Ammon's horn (tissue), 1 donor: ENCODE data around the gene ADGRL1.
"Not testable (repeated sequence)": the region's sequence is repeated elsewhere in the genome, so short reads cannot be mapped to it uniquely, and the experiment has no call there.

Experiments used
- DNase-seq: peaks from one replicate; pipeline ENCODE4 v3.0.0-alpha.2; 2016; ENCODE audit warnings: low spot score

ADGRL1 gene

GRCh38 chr19:14189415-14189814 lies 16.6 kb downstream of the ADGRL1 start:
- DNase-seq: no peak

- DNase-seq: not testable (repeated sequence)
Observed at GRCh38 chr19:14188086-14188485, 17.9 kb downstream of the ADGRL1 start.

DNA sequence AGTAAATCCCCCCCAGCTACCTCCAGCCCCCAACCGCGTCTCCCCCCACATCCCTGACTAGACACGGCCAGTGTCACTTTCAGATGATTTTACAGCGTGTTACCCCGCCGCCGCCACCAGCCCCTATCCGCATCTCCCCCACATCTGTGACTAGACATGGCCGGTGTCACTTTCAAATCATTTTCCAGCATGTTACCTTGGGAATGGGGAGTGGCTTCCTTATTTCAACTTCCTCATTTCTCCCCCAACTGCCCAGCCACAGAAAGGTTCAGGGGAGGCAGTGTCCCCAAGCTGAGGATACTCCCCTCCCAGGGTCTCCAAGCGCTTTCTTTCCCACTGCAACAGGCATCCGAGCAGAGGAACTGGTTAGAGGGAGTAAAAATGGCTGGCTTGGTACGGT lies 18.4 kb downstream of the ADGRL1 start:
- DNase-seq: no peak

GRCh38 chr19:14186684-14187083 lies 19.3 kb downstream of the ADGRL1 start:
- not testable (repeated sequence) for DNase-seq

- DNase-seq: not testable (repeated sequence)
Observed at GRCh38 chr19:14185691-14186090, 20.3 kb downstream of the ADGRL1 start.

DNA sequence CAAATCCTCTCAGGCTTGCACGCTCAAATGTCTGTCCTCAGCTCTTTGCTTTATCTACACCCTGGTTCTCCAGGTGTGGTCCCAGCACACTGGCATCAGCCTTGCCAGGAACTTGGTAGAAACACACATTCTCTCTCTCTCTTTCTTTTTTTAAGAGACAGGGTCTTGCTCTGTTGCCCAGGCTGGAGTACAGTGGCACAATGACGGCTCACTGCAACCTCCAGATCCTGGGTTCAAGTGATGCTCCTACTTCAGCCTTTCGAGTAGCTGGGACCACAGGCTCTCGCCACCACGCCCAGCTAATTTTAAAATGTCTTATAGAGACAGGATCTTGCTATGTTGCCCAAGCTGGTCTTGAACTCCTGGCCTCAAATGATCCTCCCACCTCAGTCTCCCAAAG lies 20.8 kb downstream of the ADGRL1 start:
- DNase-seq: no peak

GRCh38 chr19:14183741-14184350 lies 22.1 kb downstream of the ADGRL1 start:
- no peak for DNase-seq

DNA sequence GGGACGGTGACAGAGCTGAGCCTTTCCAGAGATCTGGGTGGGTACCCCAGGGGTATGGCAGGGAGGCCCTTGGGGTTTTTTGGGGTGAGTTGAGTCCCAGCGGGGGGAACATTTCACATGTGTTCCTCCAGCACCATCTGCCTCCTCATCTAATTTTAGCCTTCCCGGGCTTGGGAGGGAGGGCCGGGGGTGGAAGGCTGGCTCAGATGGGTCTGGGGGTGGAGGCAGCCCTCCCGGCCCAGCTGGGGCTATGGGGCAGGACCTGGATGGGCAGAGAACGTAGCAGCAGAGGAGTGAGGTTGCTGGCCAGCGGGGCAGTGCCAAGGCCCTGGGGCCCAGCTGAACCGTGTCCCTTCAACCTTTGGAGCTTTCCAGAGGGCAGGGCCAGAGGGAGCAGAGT lies 23.5 kb downstream of the ADGRL1 start:
- DNase-seq: peak; percentile 24

GRCh38 chr19:14181906-14182305 lies 24.1 kb downstream of the ADGRL1 start:
- DNase-seq: no peak

DNA sequence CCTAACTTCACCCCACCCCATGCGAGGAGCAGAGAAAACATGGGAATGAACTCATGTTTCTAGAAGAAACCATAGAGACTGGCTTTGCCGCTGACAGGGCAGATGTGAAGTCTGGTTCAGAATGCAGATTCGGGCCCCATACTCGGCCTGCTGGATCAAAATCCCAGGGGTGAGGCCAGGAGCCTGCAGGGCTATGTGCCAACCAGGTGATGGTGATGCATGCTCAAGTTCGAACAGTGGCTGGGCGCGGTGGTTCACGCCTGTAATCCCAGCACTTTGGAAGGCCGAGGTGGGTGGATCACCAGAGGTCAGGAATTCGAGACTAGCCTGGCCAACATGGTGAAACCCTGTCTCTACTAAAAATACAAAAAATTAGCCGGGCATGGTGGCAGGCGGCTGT lies 24.8 kb downstream of the ADGRL1 start:
- not testable (repeated sequence) for DNase-seq

GRCh38 chr19:14177496-14178074 lies 28.4 kb downstream of the ADGRL1 start:
- no peak for DNase-seq

DNA sequence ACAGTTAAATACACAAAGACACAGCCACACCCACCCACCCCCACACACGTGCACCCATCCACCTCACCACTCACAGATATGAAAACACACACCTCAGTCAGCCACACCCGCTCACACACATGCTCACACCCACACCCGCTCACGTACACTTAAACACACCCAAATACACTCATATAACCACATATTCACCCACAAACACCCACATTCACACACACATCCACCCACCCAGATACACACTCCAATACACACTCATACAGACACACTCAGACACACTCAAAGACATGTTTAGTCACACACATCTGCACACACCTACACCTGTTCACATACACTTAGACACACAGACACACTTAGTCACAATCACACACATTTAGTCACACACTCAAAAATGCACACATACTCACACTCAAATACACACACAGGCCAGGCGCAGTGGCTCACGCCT lies 30.6 kb downstream of the ADGRL1 start:
- no peak for DNase-seq

DNA sequence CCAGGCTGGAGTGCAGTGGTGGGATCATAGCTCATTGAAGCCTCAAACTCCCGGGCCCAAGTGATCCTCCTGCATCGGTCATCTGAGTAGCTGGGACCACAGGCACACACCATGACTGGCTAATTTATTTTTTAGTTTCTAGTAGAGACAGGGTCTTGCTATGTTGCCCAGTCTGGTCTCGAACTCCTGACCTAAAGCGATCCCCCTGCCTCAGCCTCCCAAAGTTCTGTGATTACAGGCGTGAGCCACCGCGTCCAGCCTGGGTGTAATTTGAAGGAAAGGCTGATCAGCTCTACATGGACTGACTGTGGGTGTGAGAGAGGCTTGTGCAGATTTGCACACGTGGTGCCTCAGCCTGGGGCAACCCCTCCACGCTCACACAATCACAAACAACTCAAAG lies 31.1 kb downstream of the ADGRL1 start:
- no peak for DNase-seq

DNA sequence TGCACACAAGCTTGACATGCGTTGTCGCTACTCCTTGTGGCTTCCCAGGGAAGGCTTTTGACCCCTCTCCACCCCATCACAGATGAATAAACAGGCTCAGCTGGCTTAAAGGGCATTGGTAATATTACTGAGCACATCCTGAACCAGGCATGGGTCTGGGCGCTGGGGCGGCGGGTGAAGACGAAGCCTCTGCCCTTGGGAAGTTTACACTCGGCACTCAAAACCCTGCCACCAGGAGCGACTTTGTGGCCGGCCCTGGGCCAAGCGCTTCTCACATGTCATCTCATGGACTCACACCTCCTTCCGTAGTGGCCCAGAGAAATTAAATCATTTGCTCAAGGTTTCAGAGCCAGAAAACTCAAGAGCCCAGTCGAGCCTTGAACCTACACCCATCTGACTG lies 37.0 kb downstream of the ADGRL1 start:
- no peak for DNase-seq

GRCh38 chr19:14168259-14168972 lies 37.6 kb downstream of the ADGRL1 start:
- DNase-seq: no peak

DNA sequence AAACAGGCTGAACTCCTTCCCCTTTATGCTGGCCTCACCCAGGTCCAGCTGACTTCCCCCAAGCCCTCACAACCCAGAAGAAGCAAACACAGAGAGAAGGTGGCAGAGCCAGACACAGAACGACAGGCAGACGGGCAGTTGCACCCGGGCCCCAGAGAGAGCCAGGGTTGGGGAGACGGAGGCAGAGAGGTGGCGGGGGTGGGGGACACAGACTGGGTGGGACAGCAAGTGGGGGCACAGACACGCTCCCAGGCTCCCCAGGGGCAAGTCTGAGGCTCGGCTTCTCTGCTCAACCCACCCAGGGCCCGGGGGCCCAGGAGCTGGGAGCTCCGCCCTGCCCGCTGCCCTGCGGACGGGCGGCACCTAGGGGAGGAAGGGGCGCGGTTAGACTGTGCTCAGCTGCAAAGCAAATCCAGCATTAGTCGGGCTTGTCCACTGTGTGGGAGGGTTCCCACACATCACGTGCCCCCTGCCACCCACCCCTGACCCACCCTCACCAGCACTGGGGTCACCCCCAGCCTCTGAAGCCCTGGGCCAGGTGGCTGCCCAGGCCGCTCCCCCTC lies 38.3 kb downstream of the ADGRL1 start:
- DNase-seq: peak; percentile 30

- no peak for DNase-seq
Observed at GRCh38 chr19:14166999-14167575, 38.9 kb downstream of the ADGRL1 start.

- DNase-seq: no peak
Observed at GRCh38 chr19:14165990-14166830, 39.8 kb downstream of the ADGRL1 start.

- no peak for DNase-seq
Observed at GRCh38 chr19:14164724-14165493, 41.1 kb downstream of the ADGRL1 start.

DNA sequence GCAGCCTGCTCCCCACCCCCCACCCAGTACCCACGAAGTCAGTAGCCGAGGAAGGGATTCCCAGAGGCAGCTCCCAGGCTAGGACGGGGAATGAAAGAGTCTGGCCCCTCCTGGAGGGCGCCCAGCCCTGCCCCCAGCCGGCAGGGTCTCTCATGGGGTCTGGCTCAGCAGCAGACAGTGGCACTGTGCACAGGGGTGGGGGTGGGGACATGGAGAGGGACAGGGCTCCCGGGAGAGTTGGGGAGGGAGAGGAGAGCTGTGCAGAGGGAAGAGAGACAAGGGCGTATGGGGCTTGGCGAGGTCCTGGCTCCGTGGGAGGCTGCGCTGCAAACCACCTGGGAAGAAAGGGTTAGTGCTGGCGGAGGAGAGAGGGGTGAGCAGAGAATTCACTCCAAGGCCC lies 41.9 kb downstream of the ADGRL1 start:
- no peak for DNase-seq

- DNase-seq: no peak
Observed at GRCh38 chr19:14162871-14163297, 43.1 kb downstream of the ADGRL1 start.
